Measurements from ENCODE around the gene SH2D3A. TPM values are rescaled to one million over a fixed set of nuclear protein-coding genes. Genes with fewer than 3 reads are reported as not detected.
"Not testable (repeated sequence)": the region's sequence is repeated elsewhere in the genome, so short reads cannot be mapped to it uniquely, and the experiment has no call there.

The SH2D3A gene
- total and polyA plus RNA-seq, 7 donors, result 0.66 to 42.7 (median 26.9) TPM; not detected in 3

GRCh38 chr19:6803036-6803404, 35.8 kb upstream of the SH2D3A start:
- no peak for TF ChIP-seq POLR2AphosphoS5 (IDR thresholded peaks at IDR 0.05)
- TF ChIP-seq POLR2A (IDR thresholded peaks at IDR 0.05), result no peak
- TF ChIP-seq CTCF (IDR thresholded peaks at IDR 0.05), result no peak
- TF ChIP-seq EP300 (IDR thresholded peaks at IDR 0.05), result no peak
- 64 to 83% methylated on average over 8 of the region's 8 CpGs for WGBS, 2 donors
- H3K4me3 ChIP-seq, result no peak overlapping the region
- peaks cover 0 to 10% (median 4%) of the 10 kb centered on the region in 4 donors for H3K4me1 ChIP-seq
- DNase-seq, result no peak
- H3K9me3 ChIP-seq, result no peaks in the 10 kb centered on the region
- intact Hi-C loops (cut with DNase I), result no loop called here
- H3K36me3 ChIP-seq, result no peaks in the 10 kb centered on the region
- H3K27ac ChIP-seq, result no peak overlapping the region
- peaks cover 0 to 19% (median 0%) of the 10 kb centered on the region in 3 donors for H3K27me3 ChIP-seq

- Histone ChIP-seq H3K4me1 (peaks cover 0 to 10% (median 4%) of the 10 kb centered on the region in 4 donors), H3K4me3 (no peak overlapping the region), H3K9me3 (no peaks in the 10 kb centered on the region), H3K27me3 (peaks cover 0 to 19% (median 0%) of the 10 kb centered on the region in 3 donors), H3K36me3 (no peaks in the 10 kb centered on the region), H3K27ac (no peak overlapping the region)
- intact Hi-C loops (cut with DNase I), result no loop called here
- DNase-seq, result peak; percentile 67
- TF ChIP-seq POLR2AphosphoS5 (IDR thresholded peaks at IDR 0.05) (no peak), CTCF (IDR thresholded peaks at IDR 0.05) (no peak), EP300 (IDR thresholded peaks at IDR 0.05) (no peak), POLR2A (IDR thresholded peaks at IDR 0.05) (no peak)
- 44 to 73% methylated on average over 9 of the region's 9 CpGs for WGBS, 2 donors
Measured at GRCh38 chr19:6802336-6803035, 35.3 kb upstream of the SH2D3A start.

- peak; percentile 82 for DNase-seq
- H3K4me1 ChIP-seq, result peaks cover 0 to 10% (median 4%) of the 10 kb centered on the region in 4 donors
- no peaks in the 10 kb centered on the region for H3K36me3 ChIP-seq
- no peak for TF ChIP-seq EP300 (IDR thresholded peaks at IDR 0.05)
- TF ChIP-seq POLR2A (IDR thresholded peaks at IDR 0.05), result no peak
- TF ChIP-seq CTCF (IDR thresholded peaks at IDR 0.05), result no peak
- no peak for TF ChIP-seq POLR2AphosphoS5 (IDR thresholded peaks at IDR 0.05)
- WGBS, 2 donors, result 5 to 23% methylated on average over 19 of the region's 19 CpGs
- peak overlapping the region in 2 of 4 donors; percentile 13 to 17 for H3K4me3 ChIP-seq
- intact Hi-C loops (cut with DNase I), result no loop called here
- no peaks in the 10 kb centered on the region for H3K9me3 ChIP-seq
- H3K27ac ChIP-seq, result peak overlapping the region in 1 of 4 donors; percentile 57
- H3K27me3 ChIP-seq, result peaks cover 0 to 19% (median 0%) of the 10 kb centered on the region in 3 donors
Measured at GRCh38 chr19:6801485-6802086, 34.4 kb upstream of the SH2D3A start.

GRCh38 chr19:6800991-6801484, 33.8 kb upstream of the SH2D3A start:
- no peak for TF ChIP-seq EP300 (IDR thresholded peaks at IDR 0.05)
- no peak for TF ChIP-seq CTCF (IDR thresholded peaks at IDR 0.05)
- no peak for TF ChIP-seq POLR2AphosphoS5 (IDR thresholded peaks at IDR 0.05)
- TF ChIP-seq POLR2A (IDR thresholded peaks at IDR 0.05), result no peak
- Histone ChIP-seq H3K4me1 (peaks cover 0 to 10% (median 4%) of the 10 kb centered on the region in 4 donors), H3K27ac (peak overlapping the region in 1 of 4 donors; percentile 57), H3K9me3 (no peaks in the 10 kb centered on the region), H3K27me3 (peaks cover 0 to 24% (median 0%) of the 10 kb centered on the region in 3 donors), H3K36me3 (no peaks in the 10 kb centered on the region), H3K4me3 (peak overlapping the region in 2 of 4 donors; percentile 13 to 17)
- DNase-seq, result no peak
- WGBS, 2 donors, result 27 to 62% methylated on average over 10 of the region's 10 CpGs
- intact Hi-C loops (cut with DNase I), result no loop called here

GRCh38 chr19:6800160-6800790, 33.0 kb upstream of the SH2D3A start:
- H3K9me3 ChIP-seq; H3K4me1 ChIP-seq; DNase-seq; H3K4me3 ChIP-seq; intact Hi-C loops (cut with DNase I); H3K27ac ChIP-seq; H3K36me3 ChIP-seq: not testable (repeated sequence)
- WGBS, 2 donors, result 67 to 80% methylated on average over 14 of the region's 14 CpGs
- peaks cover 0 to 26% (median 0%) of the 10 kb centered on the region in 3 donors for H3K27me3 ChIP-seq
